Right lobe of liver (tissue), 4 donors: ENCODE measurements around the gene EPS8.

Experiments used
- CTCF ChIP-seq, 4 donors: fragments of 200-600 bp in 3 of 4; fragments of 450-650 bp in 1 of 4; IDR thresholded peaks; one replicate each; pipeline versions ENCODE4 v1.5.1 to v1.8.0; 2016 to 2022; ENCODE audit warnings: antibody characterized with exemption in 4 of 4, mild to moderate bottlenecking in 2 of 4
- POLR2A ChIP-seq: fragments of 450-650 bp; IDR thresholded peaks from one replicate; pipeline ENCODE4 v1.6.1; 2017; ENCODE audit warnings: antibody characterized with exemption, mild to moderate bottlenecking
- donor health status: DM: no; HTN: no; CAD: no.
- donor health status: DM: no; HTN: no; CAD: no.
- donor health status: DM: no; HTN: yes; CAD: no.

- TF ChIP-seq CTCF (IDR thresholded peaks at IDR 0.05) = no peak
- TF ChIP-seq POLR2A = no peak
Measured at GRCh38 chr12:15776532-15776931, 12.7 kb downstream of the EPS8 start.
